ENCODE data around the gene HEXA. TPM values are rescaled to one million over a fixed set of nuclear protein-coding genes. Genes with fewer than 3 reads are reported as not detected.

Gene HEXA
- total RNA-seq, 1 donor from 2014 or later: 49.1 TPM

DNA sequence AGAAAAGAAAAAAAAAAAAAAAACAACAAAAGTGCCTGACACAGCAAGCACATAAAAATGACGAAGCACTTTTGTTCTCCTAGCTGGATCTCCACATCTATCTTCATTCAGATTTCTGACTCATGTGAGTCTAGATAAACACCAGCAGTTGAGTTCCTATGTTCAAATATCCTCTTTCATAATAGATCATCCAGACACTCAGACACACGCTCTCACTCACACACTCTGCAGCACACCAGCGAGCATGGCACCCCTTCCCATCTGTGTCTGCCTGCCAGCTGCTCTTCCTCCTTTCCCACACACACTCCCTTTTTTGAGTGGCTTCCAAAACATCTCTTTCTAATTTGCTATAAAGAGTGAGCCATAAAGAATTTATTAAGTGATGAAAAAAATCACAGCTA lies 36.0 kb downstream of the HEXA start:
- H3K27me3 ChIP-seq (ENCODE audit: control insufficient read depth in 3 of 3, insufficient read depth in 3 of 3, low read length in 3 of 3): no peaks in the 10 kb centered on the region
- H3K9me3 ChIP-seq (ENCODE audit: control insufficient read depth in 3 of 3, low read length in 3 of 3): no peaks in the 10 kb centered on the region
- no peak overlapping the region for H3K9ac ChIP-seq (ENCODE audit: low read depth in 1 of 3, low read length in 3 of 3)
- H3K4me3 ChIP-seq (ENCODE audit: low read length in 3 of 3): no peak overlapping the region
- H3K36me3 ChIP-seq (ENCODE audit: control insufficient read depth in 3 of 3, insufficient read depth in 3 of 3, low read length in 3 of 3): peaks cover 24 to 39% (median 28%) of the 10 kb centered on the region in 3 donors
- H3K4me1 ChIP-seq (ENCODE audit: control insufficient read depth in 3 of 3, insufficient read depth in 3 of 3, low read length in 3 of 3): no peaks in the 10 kb centered on the region
- H3K27ac ChIP-seq (ENCODE audit: low read depth, low read length): no peak overlapping the region

- Histone ChIP-seq H3K27me3 (ENCODE audit: control insufficient read depth in 3 of 3, insufficient read depth in 3 of 3, low read length in 3 of 3) (no peaks in the 10 kb centered on the region), H3K4me1 (ENCODE audit: control insufficient read depth in 3 of 3, insufficient read depth in 3 of 3, low read length in 3 of 3) (no peaks in the 10 kb centered on the region), H3K9ac (ENCODE audit: low read depth in 1 of 3, low read length in 3 of 3) (no peak overlapping the region), H3K4me3 (ENCODE audit: low read length in 3 of 3) (no peak overlapping the region), H3K9me3 (ENCODE audit: control insufficient read depth in 3 of 3, low read length in 3 of 3) (no peaks in the 10 kb centered on the region), H3K36me3 (ENCODE audit: control insufficient read depth in 3 of 3, insufficient read depth in 3 of 3, low read length in 3 of 3) (peaks cover 15 to 29% (median 18%) of the 10 kb centered on the region in 3 donors), H3K27ac (ENCODE audit: low read depth, low read length) (no peak overlapping the region)
Observed at GRCh38 chr15:72338617-72339321, 37.0 kb downstream of the HEXA start.

DNA sequence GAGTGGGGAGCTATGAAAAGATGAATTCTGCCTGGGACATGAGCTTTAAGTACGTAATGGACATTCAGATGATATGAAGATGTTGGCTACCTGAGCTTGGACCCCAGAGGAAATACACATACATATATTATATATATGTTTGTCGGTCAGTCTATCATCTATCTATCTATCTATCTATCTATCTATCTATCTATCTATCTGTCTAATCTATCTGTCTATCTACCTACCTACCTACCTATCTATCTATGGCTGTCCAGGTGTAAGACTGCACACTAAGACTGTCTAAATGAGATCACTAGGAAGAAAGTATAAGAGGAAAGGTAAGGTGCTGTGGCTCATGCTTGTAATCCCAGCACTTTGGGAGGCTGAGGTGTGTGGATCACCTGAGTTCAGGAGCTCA lies 37.7 kb downstream of the HEXA start:
- H3K27ac ChIP-seq (ENCODE audit: low read depth, low read length): no peak overlapping the region

GRCh38 chr15:72334842-72335241 lies 41.0 kb downstream of the HEXA start:
- Histone ChIP-seq H3K36me3 (ENCODE audit: control insufficient read depth in 3 of 3, insufficient read depth in 3 of 3, low read length in 3 of 3) (peaks cover 4 to 13% (median 7%) of the 10 kb centered on the region in 3 donors), H3K27ac (ENCODE audit: low read depth, low read length) (no peak overlapping the region), H3K4me3 (ENCODE audit: low read length in 3 of 3) (no peak overlapping the region), H3K9me3 (ENCODE audit: control insufficient read depth in 3 of 3, low read length in 3 of 3) (no peaks in the 10 kb centered on the region), H3K27me3 (ENCODE audit: control insufficient read depth in 3 of 3, insufficient read depth in 3 of 3, low read length in 3 of 3) (no peaks in the 10 kb centered on the region), H3K4me1 (ENCODE audit: control insufficient read depth in 3 of 3, insufficient read depth in 3 of 3, low read length in 3 of 3) (no peaks in the 10 kb centered on the region), H3K9ac (ENCODE audit: low read depth in 1 of 3, low read length in 3 of 3) (no peak overlapping the region)

More for the DNA sequence above, 37.7 kb downstream of the HEXA start:
- Histone ChIP-seq H3K4me1 (ENCODE audit: control insufficient read depth in 3 of 3, insufficient read depth in 3 of 3, low read length in 3 of 3) (no peaks in the 10 kb centered on the region), H3K4me3 (ENCODE audit: low read length in 3 of 3) (no peak overlapping the region), H3K27me3 (ENCODE audit: control insufficient read depth in 3 of 3, insufficient read depth in 3 of 3, low read length in 3 of 3) (no peaks in the 10 kb centered on the region), H3K9me3 (ENCODE audit: control insufficient read depth in 3 of 3, low read length in 3 of 3) (no peaks in the 10 kb centered on the region), H3K36me3 (ENCODE audit: control insufficient read depth in 3 of 3, insufficient read depth in 3 of 3, low read length in 3 of 3) (peaks cover 12 to 26% (median 14%) of the 10 kb centered on the region in 3 donors), H3K9ac (ENCODE audit: low read depth in 1 of 3, low read length in 3 of 3) (no peak overlapping the region)

- no peaks in the 10 kb centered on the region for H3K4me1 ChIP-seq (ENCODE audit: control insufficient read depth in 3 of 3, insufficient read depth in 3 of 3, low read length in 3 of 3)
- peaks cover 5 to 11% (median 6%) of the 10 kb centered on the region in 3 donors for H3K36me3 ChIP-seq (ENCODE audit: control insufficient read depth in 3 of 3, insufficient read depth in 3 of 3, low read length in 3 of 3)
- no peaks in the 10 kb centered on the region for H3K9me3 ChIP-seq (ENCODE audit: control insufficient read depth in 3 of 3, low read length in 3 of 3)
- no peaks in the 10 kb centered on the region for H3K27me3 ChIP-seq (ENCODE audit: control insufficient read depth in 3 of 3, insufficient read depth in 3 of 3, low read length in 3 of 3)
- H3K27ac ChIP-seq (ENCODE audit: low read depth, low read length): no peak overlapping the region
- H3K9ac ChIP-seq (ENCODE audit: low read depth in 1 of 3, low read length in 3 of 3): no peak overlapping the region
- no peak overlapping the region for H3K4me3 ChIP-seq (ENCODE audit: low read length in 3 of 3)
Observed at GRCh38 chr15:72331021-72331420, 44.8 kb downstream of the HEXA start.

DNA sequence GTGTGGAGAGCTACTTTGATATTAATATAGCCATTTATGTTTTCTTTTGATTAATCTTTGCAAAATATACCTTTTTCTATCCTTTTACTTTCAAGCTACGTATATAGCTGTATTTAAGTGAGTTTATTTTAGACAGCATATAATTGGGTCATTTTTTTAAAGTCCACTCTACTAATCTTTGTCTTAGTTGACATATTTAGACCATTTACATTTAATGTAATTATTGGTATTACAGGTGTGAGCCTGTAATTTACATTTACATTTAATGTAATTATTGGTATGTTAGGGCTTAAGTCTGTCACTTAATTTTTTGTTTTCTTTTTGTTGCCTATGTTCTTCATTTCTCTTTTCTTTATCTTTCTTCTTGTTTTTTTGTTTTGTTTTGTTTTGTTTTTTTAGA lies 52.1 kb downstream of the HEXA start:
- H3K9me3 ChIP-seq (ENCODE audit: control insufficient read depth in 3 of 3, low read length in 3 of 3): peaks cover 0 to 2% (median 0%) of the 10 kb centered on the region in 3 donors
- H3K36me3 ChIP-seq (ENCODE audit: control insufficient read depth in 3 of 3, insufficient read depth in 3 of 3, low read length in 3 of 3): peaks cover 5 to 13% (median 6%) of the 10 kb centered on the region in 3 donors
- no peaks in the 10 kb centered on the region for H3K27me3 ChIP-seq (ENCODE audit: control insufficient read depth in 3 of 3, insufficient read depth in 3 of 3, low read length in 3 of 3)
- no peak overlapping the region for H3K4me3 ChIP-seq (ENCODE audit: low read length in 3 of 3)
- no peak overlapping the region for H3K27ac ChIP-seq (ENCODE audit: low read depth, low read length)
- peaks cover 6 to 9% (median 7%) of the 10 kb centered on the region in 3 donors for H3K4me1 ChIP-seq (ENCODE audit: control insufficient read depth in 3 of 3, insufficient read depth in 3 of 3, low read length in 3 of 3)
- H3K9ac ChIP-seq (ENCODE audit: low read depth in 1 of 3, low read length in 3 of 3): no peak overlapping the region

DNA sequence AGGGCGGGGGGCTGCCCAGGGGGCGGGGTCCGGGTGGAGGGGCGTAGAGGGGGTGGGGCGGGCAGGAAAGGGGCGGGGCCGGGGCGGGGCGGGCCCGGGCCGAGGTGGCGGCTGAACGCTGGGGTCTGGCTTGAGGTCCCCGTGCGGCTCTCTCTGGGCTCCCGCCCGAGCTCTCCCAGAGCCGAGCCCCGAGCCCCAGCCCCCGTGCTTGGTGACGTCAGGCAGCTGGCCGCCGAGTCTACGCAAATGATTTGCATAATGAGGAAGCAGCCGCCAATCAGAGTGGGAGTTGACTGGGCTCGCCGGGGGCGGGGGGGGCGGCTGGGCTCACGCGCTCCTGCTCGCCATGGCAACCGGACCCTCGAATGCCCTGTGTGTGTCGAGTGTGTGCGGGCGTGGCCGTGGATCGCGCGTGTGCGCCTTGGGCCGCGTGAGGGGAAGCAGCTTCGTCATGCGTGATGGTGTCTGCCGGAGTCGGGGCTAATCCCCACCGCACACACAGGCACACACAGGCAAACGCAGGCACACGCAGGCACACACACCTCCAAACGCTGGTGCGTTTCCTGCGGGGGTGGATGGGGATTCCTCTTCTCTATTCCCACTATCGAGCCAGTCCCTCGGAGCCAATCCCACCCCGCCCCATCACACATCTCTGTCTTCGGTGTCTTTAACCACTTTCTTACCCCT lies 55.7 kb downstream of the HEXA start, which contains the start of gene CELF6:
CELF6 (minus strand) TSS at position 173 of the 687 bp plus-strand sequence. CDS start 283 bp downstream, outside the sequence.
- H3K36me3 ChIP-seq (ENCODE audit: control insufficient read depth in 3 of 3, insufficient read depth in 3 of 3, low read length in 3 of 3): no peaks in the 10 kb centered on the region
- peak within 1 kb of the TSS; percentile 0 to 70 (median 61) for H3K4me3 ChIP-seq (ENCODE audit: low read length in 3 of 3)
- peaks cover 6 to 9% (median 7%) of the 10 kb centered on the region in 3 donors for H3K4me1 ChIP-seq (ENCODE audit: control insufficient read depth in 3 of 3, insufficient read depth in 3 of 3, low read length in 3 of 3)
- peak within 1 kb of the TSS in 1 of 3 donors; percentile 16 for H3K9ac ChIP-seq (ENCODE audit: low read depth in 1 of 3, low read length in 3 of 3)
- no peak within 1 kb of the TSS for H3K27ac ChIP-seq (ENCODE audit: low read depth, low read length)
- H3K27me3 ChIP-seq (ENCODE audit: control insufficient read depth in 3 of 3, insufficient read depth in 3 of 3, low read length in 3 of 3): no peaks in the 10 kb centered on the region
- H3K9me3 ChIP-seq (ENCODE audit: control insufficient read depth in 3 of 3, low read length in 3 of 3): peaks cover 0 to 2% (median 0%) of the 10 kb centered on the region in 3 donors

- no peak overlapping the region for H3K4me3 ChIP-seq (ENCODE audit: low read length in 3 of 3)
Observed at GRCh38 chr15:72319360-72319984, 56.3 kb downstream of the HEXA start.

GRCh38 chr15:72318408-72318942 lies 57.3 kb downstream of the HEXA start:
- H3K36me3 ChIP-seq (ENCODE audit: control insufficient read depth in 3 of 3, insufficient read depth in 3 of 3, low read length in 3 of 3): no peaks in the 10 kb centered on the region
- no peak overlapping the region for H3K4me3 ChIP-seq (ENCODE audit: low read length in 3 of 3)
- H3K27ac ChIP-seq (ENCODE audit: low read depth, low read length): no peak overlapping the region
- H3K4me1 ChIP-seq (ENCODE audit: control insufficient read depth in 3 of 3, insufficient read depth in 3 of 3, low read length in 3 of 3): peaks cover 6 to 9% (median 7%) of the 10 kb centered on the region in 3 donors
- H3K9me3 ChIP-seq (ENCODE audit: control insufficient read depth in 3 of 3, low read length in 3 of 3): no peaks in the 10 kb centered on the region
- no peak overlapping the region for H3K9ac ChIP-seq (ENCODE audit: low read depth in 1 of 3, low read length in 3 of 3)
- H3K27me3 ChIP-seq (ENCODE audit: control insufficient read depth in 3 of 3, insufficient read depth in 3 of 3, low read length in 3 of 3): no peaks in the 10 kb centered on the region

More at GRCh38 chr15:72319360-72319984, 56.3 kb downstream of the HEXA start:
- Histone ChIP-seq H3K9ac (ENCODE audit: low read depth in 1 of 3, low read length in 3 of 3) (no peak overlapping the region), H3K27me3 (ENCODE audit: control insufficient read depth in 3 of 3, insufficient read depth in 3 of 3, low read length in 3 of 3) (no peaks in the 10 kb centered on the region), H3K9me3 (ENCODE audit: control insufficient read depth in 3 of 3, low read length in 3 of 3) (peaks cover 0 to under 1% (median 0%) of the 10 kb centered on the region in 3 donors), H3K36me3 (ENCODE audit: control insufficient read depth in 3 of 3, insufficient read depth in 3 of 3, low read length in 3 of 3) (no peaks in the 10 kb centered on the region), H3K4me1 (ENCODE audit: control insufficient read depth in 3 of 3, insufficient read depth in 3 of 3, low read length in 3 of 3) (peaks cover 6 to 9% (median 7%) of the 10 kb centered on the region in 3 donors), H3K27ac (ENCODE audit: low read depth, low read length) (no peak overlapping the region)
